Type B pancreatic cell (in vitro differentiated cells): ENCODE data around the gene ERVFRD-1. TPM values are rescaled to one million over a fixed set of nuclear protein-coding genes. Genes with fewer than 3 reads are reported as not detected.
A peak's percentile ranks its signal among the peaks of the same experiment; 100 is the strongest.

Experiments
- DNase-seq: peaks from one replicate; pipeline ENCODE4 v3.0.0; 2021; ENCODE audit warnings: mixed read lengths; ENCODE audit not compliant: unreplicated experiment; ENCODE audit errors: extremely low spot score
- H3K27ac Mint-ChIP-seq: 2 replicates; pipeline ENCODE4 v1.8.0; 2021; ENCODE audit warnings: mild to moderate bottlenecking, mixed read lengths
- H3K27me3 Mint-ChIP-seq: 2 replicates; pipeline ENCODE4 v1.8.0; 2021; ENCODE audit warnings: mixed read lengths
- H3K36me3 Mint-ChIP-seq: 2 replicates; pipeline ENCODE4 v1.8.0; 2021; ENCODE audit warnings: mixed read lengths
- H3K4me1 Mint-ChIP-seq: one replicate; pipeline ENCODE4 v1.8.0; 2021; ENCODE audit warnings: mixed read lengths; ENCODE audit not compliant: unreplicated experiment
- H3K4me3 Mint-ChIP-seq: 2 replicates; pipeline ENCODE4 v1.8.0; 2021; ENCODE audit warnings: mild to moderate bottlenecking, mixed read lengths
- H3K9me3 Mint-ChIP-seq: 2 replicates; pipeline ENCODE4 v1.8.0; 2021; ENCODE audit warnings: mixed read lengths
- total RNA-seq: library from RNA; stranded (reverse); gene quantifications from 2 replicates; pipeline ENCODE4 v1.2.1, GENCODE V29; 2021; ENCODE audit warnings: low replicate concordance
- TF ChIP-seq, protein P1 (sequence below): fragments of 200-600 bp; sonication (generic); conservative IDR thresholded peaks from 2 replicates; pipeline ENCODE4 v1.5.0; 2021; ENCODE audit warnings: antibody characterized with exemption, mild to moderate bottlenecking

ERVFRD-1 gene
- total RNA-seq, 1 donor from 2014 or later = not detected

DNA sequence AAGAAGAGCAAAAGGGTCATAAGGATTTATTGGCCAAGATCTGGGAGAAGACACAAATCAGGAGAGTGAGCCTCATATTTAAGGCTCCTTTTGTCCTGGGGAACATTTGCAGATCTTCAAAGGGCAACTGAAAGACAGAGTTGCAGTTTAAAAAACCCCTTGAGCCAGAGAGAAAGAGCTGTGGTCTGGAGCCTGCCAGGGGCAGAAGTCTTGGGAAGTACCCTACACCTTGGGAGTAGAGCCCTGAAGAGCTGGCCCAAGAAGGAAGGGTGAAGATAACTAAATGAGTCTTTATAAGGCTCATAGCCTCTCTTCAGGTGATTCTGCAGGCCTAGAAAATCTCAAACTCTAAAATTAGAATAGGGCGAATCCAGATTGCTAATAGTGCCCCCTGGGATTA, 40.0 kb upstream of the ERVFRD-1 start:
- Mint-ChIP-seq H3K36me3 (peaks cover 4% of the 10 kb centered on the region), H3K9me3 (peaks cover 7% of the 10 kb centered on the region), H3K4me1 (peaks cover 5% of the 10 kb centered on the region), H3K27me3 (peaks cover 14% of the 10 kb centered on the region), H3K27ac (no peak overlapping the region), H3K4me3 (no peak overlapping the region)
- TF ChIP-seq, protein P1, sequence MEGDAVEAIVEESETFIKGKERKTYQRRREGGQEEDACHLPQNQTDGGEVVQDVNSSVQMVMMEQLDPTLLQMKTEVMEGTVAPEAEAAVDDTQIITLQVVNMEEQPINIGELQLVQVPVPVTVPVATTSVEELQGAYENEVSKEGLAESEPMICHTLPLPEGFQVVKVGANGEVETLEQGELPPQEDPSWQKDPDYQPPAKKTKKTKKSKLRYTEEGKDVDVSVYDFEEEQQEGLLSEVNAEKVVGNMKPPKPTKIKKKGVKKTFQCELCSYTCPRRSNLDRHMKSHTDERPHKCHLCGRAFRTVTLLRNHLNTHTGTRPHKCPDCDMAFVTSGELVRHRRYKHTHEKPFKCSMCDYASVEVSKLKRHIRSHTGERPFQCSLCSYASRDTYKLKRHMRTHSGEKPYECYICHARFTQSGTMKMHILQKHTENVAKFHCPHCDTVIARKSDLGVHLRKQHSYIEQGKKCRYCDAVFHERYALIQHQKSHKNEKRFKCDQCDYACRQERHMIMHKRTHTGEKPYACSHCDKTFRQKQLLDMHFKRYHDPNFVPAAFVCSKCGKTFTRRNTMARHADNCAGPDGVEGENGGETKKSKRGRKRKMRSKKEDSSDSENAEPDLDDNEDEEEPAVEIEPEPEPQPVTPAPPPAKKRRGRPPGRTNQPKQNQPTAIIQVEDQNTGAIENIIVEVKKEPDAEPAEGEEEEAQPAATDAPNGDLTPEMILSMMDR = no peak
- DNase-seq = no peak

DNA sequence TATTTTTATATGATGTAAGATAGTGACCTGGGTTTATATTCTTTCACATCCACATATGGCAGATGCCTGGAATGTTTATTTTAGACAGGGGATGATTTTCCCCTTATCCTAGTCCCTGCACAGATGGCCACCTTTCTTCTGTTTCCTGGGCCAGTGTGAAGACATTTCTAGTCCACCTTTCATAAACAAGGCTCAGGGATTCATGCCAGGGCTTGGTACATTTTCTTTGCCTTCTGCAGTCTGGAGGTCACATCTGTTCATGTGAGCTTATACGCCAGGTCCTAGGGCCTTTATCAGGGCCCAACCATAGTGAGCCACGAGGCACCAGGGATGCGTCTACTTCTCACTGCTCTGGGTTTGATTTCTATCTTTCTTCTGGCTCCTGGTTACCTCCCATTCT, 38.0 kb upstream of the ERVFRD-1 start:
- peaks cover 11% of the 10 kb centered on the region for H3K27me3 Mint-ChIP-seq
- peaks cover 7% of the 10 kb centered on the region for H3K4me1 Mint-ChIP-seq
- H3K9me3 Mint-ChIP-seq = peaks cover 7% of the 10 kb centered on the region
- DNase-seq = no peak
- H3K27ac Mint-ChIP-seq = no peak overlapping the region
- H3K36me3 Mint-ChIP-seq = peaks cover 4% of the 10 kb centered on the region
- TF ChIP-seq, protein P1 = no peak
- H3K4me3 Mint-ChIP-seq = no peak overlapping the region

DNA sequence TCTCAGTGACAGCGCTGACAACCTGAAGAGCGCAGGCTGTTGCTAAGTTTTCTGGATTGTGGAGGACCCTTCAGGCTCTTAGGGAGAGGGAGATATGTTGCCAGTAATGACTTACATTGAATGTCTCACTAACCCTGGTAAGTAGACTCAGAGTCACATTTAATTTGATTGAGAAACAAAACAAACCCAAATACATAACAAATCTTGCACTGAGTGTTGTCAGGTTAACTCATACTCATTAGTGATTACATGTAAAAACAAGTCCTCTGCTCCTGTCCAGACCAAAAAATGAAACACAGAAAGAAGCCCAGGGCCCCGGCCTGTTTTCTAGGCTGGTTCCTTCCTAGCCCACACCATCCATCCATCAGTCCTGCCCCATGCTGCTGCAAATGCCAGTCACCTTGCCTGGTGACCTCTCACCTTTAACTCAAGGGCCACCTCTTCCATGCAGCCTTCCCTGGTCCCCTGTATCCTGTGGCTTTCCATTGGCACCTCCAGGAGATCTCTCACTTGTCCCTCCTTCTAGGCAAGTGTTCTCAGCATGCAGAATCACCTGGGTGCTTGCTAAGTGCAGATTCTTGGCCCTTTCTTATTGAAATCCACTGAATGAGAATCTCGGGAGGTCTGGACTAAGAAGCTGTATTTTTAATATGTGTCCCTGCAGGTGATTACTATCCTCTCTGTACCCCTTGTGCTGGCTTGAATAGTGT, 34.7 kb upstream of the ERVFRD-1 start:
- no peak for DNase-seq
- peaks cover 6% of the 10 kb centered on the region for H3K4me1 Mint-ChIP-seq
- no peaks in the 10 kb centered on the region for H3K27me3 Mint-ChIP-seq
- H3K27ac Mint-ChIP-seq = no peak overlapping the region
- no peaks in the 10 kb centered on the region for H3K9me3 Mint-ChIP-seq
- H3K4me3 Mint-ChIP-seq = no peak overlapping the region
- TF ChIP-seq, protein P1 = no peak
- H3K36me3 Mint-ChIP-seq = peaks cover 4% of the 10 kb centered on the region

DNA sequence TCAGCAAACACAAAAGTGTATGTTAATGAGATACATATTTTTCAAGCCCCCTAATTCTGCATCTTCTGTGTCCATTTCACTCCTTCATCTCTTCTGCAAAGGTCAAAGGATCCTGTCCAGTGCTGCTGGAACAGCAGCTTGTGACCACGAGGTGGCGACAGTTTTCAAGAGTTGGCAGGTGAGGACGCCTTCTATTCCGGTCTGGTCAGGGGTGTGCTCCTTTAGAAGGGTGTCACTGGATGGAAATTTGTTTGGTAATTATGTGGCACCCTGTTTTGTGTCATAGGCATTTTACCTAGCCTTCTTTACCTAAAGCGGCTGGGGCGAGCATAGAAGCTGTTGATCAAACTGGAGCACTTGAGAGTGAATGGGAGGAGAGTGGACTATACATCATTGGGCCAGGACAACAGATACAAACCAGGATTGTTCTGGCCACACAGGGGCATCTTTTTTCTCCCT, 32.9 kb upstream of the ERVFRD-1 start:
- Mint-ChIP-seq H3K36me3 (no peaks in the 10 kb centered on the region), H3K4me1 (peaks cover 6% of the 10 kb centered on the region)
- DNase-seq = no peak

DNA sequence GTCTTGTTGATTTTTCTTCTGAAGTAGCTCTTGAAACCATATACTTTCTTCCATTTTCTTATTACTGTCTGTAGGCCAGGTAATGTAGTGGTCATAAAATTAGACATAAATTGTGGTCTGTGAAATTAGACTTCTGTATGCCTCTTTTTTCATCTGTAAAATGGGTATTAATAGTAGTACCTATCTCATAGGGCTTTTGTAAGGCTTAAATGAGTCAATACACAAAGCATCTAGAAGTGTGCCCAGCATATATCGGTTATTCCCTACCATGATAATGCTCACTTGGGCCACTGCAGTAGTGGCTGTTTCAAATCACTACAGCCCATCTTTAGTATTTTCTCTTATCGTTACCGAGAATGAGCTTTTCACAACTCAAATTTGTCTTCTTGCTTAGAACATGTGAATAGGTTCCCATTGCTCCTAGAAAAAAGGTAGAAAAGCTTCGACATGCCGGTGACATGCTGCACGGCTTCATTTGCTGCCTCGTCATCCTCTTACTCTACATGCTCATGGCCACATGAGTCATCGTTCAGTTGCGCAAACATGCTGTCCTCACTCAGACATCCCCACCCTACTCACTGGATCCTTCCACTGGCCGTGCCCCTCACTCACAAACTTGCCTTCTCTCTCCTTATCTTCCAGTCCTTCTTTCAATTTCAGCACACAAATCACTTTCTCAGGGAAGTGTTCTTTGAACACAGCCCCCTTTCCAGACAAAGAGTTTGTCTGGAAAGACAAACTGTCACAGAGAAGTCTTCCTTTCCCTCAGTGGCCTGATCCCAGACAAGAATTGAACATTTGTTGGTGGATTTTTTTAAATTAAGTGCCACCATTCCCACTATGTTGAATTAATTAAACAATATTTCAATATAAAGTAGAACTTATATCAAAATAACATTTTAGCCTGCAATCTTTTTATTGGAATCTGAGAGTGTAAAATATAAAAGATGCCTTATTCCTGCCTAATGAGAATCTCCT, 32.2 kb upstream of the ERVFRD-1 start:
- H3K9me3 Mint-ChIP-seq = no peaks in the 10 kb centered on the region
- no peak for DNase-seq
- H3K4me1 Mint-ChIP-seq = peaks cover 6% of the 10 kb centered on the region
- H3K4me3 Mint-ChIP-seq = no peak overlapping the region
- no peaks in the 10 kb centered on the region for H3K27me3 Mint-ChIP-seq
- TF ChIP-seq, protein P1 = no peak
- H3K36me3 Mint-ChIP-seq = no peaks in the 10 kb centered on the region
- peak overlapping the region; percentile 33 for H3K27ac Mint-ChIP-seq

More for the DNA sequence above, 32.9 kb upstream of the ERVFRD-1 start:
- H3K27me3 Mint-ChIP-seq = no peaks in the 10 kb centered on the region
- no peak overlapping the region for H3K27ac Mint-ChIP-seq
- TF ChIP-seq, protein P1 = peak; percentile 98
- H3K9me3 Mint-ChIP-seq = no peaks in the 10 kb centered on the region
- H3K4me3 Mint-ChIP-seq = no peak overlapping the region
